BLaER1 (cell line): ENCODE measurements around the gene ZSCAN20.
A peak's percentile ranks its signal among the peaks of the same experiment; 100 is the strongest.

Experiments used
- H3K27ac ChIP-seq: shearing (Covaris generic); formaldehyde crosslinking; 2 replicates; pipeline ENCODE4 v1.8.1; 2022
- H3K27me3 ChIP-seq: shearing (Covaris generic); formaldehyde crosslinking; 2 replicates; pipeline ENCODE4 v1.8.1; 2022
- H3K36me3 ChIP-seq: shearing (Covaris generic); formaldehyde crosslinking; 2 replicates; pipeline ENCODE4 v1.8.1; 2022
- H3K4me1 ChIP-seq: shearing (Covaris generic); formaldehyde crosslinking; 2 replicates; pipeline ENCODE4 v1.8.1; 2022
- H3K4me2 ChIP-seq: shearing (Covaris generic); formaldehyde crosslinking; 2 replicates; pipeline ENCODE4 v1.8.1; 2022
- H3K4me3 ChIP-seq: shearing (Covaris generic); formaldehyde crosslinking; 2 replicates; pipeline ENCODE4 v1.8.1; 2022
- H3K9ac ChIP-seq: shearing (Covaris generic); formaldehyde crosslinking; 2 replicates; pipeline ENCODE4 v1.8.1; 2022
- H3K9me3 ChIP-seq: shearing (Covaris generic); formaldehyde crosslinking; 2 replicates; pipeline ENCODE4 v1.8.1; 2022
- H4K20me1 ChIP-seq: shearing (Covaris generic); formaldehyde crosslinking; 2 replicates; pipeline ENCODE4 v1.8.1; 2022
- Cebpa-rat ChIP-seq: shearing (Covaris generic); IDR thresholded peaks from 2 replicates; pipeline ENCODE4 v1.8.1; 2022

Gene ZSCAN20

DNA sequence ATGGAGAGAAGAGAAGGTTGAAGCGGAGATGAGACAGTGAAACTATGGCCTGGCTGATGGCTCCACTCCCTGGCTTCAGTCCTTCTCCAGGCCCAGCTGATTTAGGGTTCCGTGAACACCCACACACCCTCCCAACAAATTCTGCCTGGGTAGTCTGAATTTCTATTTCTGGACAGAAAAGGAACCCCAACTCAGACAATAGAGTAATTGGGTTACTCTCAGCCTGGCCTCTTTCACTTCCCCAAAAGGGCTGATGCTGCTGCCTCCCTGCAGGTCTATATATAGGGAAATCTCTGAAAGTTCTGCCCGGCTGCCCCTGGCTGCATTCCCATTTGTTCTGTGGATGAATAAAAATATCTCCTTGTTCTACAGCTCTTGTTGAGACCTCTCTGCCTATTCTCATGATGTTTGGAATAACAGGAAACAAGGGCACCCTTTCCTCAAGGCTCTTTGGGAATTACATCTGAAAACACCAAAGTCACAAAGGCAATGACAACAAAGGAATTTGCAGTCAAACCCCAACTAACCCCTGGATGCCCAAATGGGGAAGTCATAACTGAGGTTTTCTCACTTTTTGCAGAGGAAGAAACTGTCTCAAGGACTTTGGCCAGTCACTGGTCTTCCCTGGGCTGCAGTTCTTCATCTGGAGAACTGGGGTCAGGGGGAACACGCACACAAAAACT, 11.4 kb upstream of the ZSCAN20 start:
- Histone ChIP-seq H3K9ac (peak overlapping the region; percentile 69), H3K4me3 (peak overlapping the region; percentile 50), H3K27me3 (no peaks in the 10 kb centered on the region), H3K4me1 (peaks cover 81% of the 10 kb centered on the region), H4K20me1 (no peaks in the 10 kb centered on the region), H3K36me3 (no peaks in the 10 kb centered on the region), H3K9me3 (peaks cover 1% of the 10 kb centered on the region), H3K4me2 (peak overlapping the region; percentile 93), H3K27ac (peak overlapping the region; percentile 87)
- TF ChIP-seq Cebpa-rat, result no peak

DNA sequence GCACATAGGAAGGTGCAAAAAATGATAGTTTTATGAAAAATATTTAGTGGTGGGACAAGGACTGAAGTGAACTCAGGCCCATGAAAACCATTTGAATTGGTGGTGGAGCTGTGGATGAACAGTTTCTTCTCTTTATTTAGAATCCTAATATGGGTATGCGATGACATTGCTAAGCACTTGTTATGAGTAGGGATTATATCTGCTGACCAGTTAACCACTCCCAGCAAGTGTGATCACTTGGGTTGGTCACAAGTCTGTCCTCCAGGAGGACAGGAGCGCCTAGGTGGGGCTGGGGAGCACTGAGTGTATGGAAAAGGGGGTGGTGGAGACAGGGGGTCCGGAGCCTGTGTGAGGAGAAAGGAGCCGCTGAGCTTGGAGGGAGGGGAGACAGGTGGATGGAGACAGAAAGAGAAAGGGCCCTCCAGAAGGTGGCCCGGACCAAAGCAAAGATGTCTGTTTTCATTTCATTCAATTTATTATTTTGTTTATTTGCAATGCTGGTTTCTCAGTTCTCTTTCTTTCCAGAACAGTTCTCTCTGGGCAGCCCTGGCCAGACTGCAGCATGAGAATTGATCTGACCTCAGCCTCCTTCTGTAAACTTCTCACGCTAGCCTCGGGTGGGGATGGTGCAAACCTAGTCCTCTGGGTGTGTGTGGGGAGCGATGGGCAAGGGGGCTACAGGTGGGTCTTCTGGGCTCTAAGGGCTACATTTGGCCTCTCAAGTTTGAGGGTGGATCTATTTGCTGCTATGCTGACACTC, 9.9 kb upstream of the ZSCAN20 start:
- H3K9me3 ChIP-seq, result peaks cover 11% of the 10 kb centered on the region
- peak overlapping the region; percentile 8 for H3K9ac ChIP-seq
- peak overlapping the region; percentile 93 for H3K4me2 ChIP-seq
- no peaks in the 10 kb centered on the region for H3K36me3 ChIP-seq
- H3K27me3 ChIP-seq, result no peaks in the 10 kb centered on the region
- H3K4me3 ChIP-seq, result no peak overlapping the region
- peak overlapping the region; percentile 87 for H3K27ac ChIP-seq
- no peak for TF ChIP-seq Cebpa-rat
- peaks cover 92% of the 10 kb centered on the region for H3K4me1 ChIP-seq
- H4K20me1 ChIP-seq, result no peaks in the 10 kb centered on the region

DNA sequence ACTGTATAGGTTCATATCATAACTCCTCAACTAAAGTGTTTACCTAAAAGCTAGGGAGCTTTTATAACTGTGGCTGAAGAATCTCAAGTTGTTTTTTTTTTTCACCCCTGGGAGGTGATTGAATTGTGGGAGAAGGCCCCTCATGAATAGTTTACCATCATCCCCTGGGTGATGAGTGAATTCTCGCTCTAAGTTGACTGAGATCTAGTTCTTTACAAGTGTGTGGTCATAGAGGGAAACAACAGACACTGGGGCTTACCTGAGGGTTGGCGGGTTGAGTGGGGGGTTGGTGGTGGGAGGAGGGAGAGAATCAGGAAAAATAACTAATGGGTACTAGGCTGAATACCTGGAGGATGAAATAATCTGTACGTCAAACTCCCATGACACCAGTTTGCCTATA, 7.9 kb upstream of the ZSCAN20 start:
- H4K20me1 ChIP-seq, result no peaks in the 10 kb centered on the region
- peaks cover 11% of the 10 kb centered on the region for H3K9me3 ChIP-seq
- H3K27me3 ChIP-seq, result no peaks in the 10 kb centered on the region
- no peak for TF ChIP-seq Cebpa-rat
- no peak overlapping the region for H3K4me3 ChIP-seq
- no peak overlapping the region for H3K9ac ChIP-seq
- no peaks in the 10 kb centered on the region for H3K36me3 ChIP-seq
- H3K27ac ChIP-seq, result no peak overlapping the region
- peaks cover 100% of the 10 kb centered on the region for H3K4me1 ChIP-seq
- H3K4me2 ChIP-seq, result peak overlapping the region; percentile 93

DNA sequence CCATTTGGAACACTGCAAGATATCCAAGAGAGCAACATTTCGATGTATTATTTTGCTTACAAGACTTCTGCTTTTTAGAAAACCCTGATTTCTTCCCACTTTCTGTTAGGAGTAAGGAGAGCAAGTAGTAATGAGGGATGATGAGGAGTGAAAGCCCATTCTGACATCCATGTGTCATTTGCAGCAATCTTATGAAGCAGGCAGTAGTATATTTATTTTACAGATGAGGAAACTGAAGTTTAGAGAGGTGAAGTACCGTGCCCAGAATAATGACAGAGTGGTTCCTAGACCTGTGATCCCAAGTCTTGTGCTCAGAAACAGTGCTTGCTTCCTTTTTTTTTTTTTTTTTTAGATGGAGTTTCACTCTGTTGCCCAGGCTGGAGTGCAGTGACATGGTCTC, 7.1 kb upstream of the ZSCAN20 start:
- no peak overlapping the region for H3K9ac ChIP-seq
- peaks cover 11% of the 10 kb centered on the region for H3K9me3 ChIP-seq
- H3K4me2 ChIP-seq, result peak overlapping the region; percentile 93
- no peaks in the 10 kb centered on the region for H3K36me3 ChIP-seq
- no peaks in the 10 kb centered on the region for H3K27me3 ChIP-seq
- H3K4me3 ChIP-seq, result no peak overlapping the region
- TF ChIP-seq Cebpa-rat, result no peak
- H3K27ac ChIP-seq, result no peak overlapping the region
- peaks cover 100% of the 10 kb centered on the region for H3K4me1 ChIP-seq
- H4K20me1 ChIP-seq, result no peaks in the 10 kb centered on the region

DNA sequence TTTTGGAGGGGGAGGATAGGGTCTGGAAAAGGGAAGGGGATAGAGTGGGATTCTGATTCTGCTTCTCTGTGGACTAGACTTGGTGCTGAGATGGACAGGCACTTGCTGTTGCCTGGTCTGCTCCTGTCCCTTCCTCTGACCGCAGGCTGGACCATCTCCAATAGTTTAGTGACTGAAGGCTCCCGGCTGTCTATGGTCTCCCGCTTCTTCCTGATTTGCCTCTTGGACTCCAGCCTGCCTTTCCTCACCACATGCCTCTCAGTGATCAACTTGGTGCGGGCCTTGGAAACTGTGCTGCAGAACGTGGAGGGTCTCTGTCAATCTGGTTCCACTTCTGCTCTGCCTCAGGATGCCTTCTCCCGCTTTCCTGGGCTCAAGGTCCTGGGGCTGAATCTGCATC, 6.3 kb upstream of the ZSCAN20 start:
- Histone ChIP-seq H3K9ac (no peak overlapping the region), H3K27ac (no peak overlapping the region), H3K4me1 (peaks cover 100% of the 10 kb centered on the region), H3K4me2 (0 out of 2 replicates have a peak overlapping the region, but pooled peaks have one; percentile 79), H3K9me3 (peaks cover 11% of the 10 kb centered on the region), H3K27me3 (no peaks in the 10 kb centered on the region), H4K20me1 (no peaks in the 10 kb centered on the region), H3K4me3 (no peak overlapping the region), H3K36me3 (no peaks in the 10 kb centered on the region)
- no peak for TF ChIP-seq Cebpa-rat

DNA sequence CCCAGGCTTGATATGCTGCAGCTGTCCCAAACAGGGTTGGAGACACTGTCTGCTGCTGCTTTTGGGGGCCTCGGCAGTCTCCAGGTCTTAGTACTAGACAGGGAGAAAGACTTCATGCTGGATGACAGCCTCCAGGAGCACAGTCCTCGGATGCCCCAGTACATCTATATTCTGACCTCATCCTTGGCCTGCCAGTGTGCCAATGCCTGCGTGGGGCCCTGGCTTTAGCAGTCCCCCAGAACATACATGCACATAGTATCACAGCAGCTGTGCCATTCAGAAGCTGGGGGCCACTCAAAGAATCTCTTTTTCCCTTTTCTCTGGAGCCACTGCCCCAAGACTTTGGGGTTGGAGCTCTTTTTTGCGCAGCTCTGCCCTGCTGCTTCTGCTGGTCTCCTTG, 4.4 kb upstream of the ZSCAN20 start:
- Histone ChIP-seq H3K27ac (peak overlapping the region; percentile 66), H3K9me3 (peaks cover 11% of the 10 kb centered on the region), H3K4me2 (peak overlapping the region; percentile 79), H4K20me1 (no peaks in the 10 kb centered on the region), H3K9ac (no peak overlapping the region), H3K27me3 (no peaks in the 10 kb centered on the region), H3K4me3 (no peak overlapping the region), H3K36me3 (no peaks in the 10 kb centered on the region), H3K4me1 (peaks cover 96% of the 10 kb centered on the region)
- TF ChIP-seq Cebpa-rat, result no peak

DNA sequence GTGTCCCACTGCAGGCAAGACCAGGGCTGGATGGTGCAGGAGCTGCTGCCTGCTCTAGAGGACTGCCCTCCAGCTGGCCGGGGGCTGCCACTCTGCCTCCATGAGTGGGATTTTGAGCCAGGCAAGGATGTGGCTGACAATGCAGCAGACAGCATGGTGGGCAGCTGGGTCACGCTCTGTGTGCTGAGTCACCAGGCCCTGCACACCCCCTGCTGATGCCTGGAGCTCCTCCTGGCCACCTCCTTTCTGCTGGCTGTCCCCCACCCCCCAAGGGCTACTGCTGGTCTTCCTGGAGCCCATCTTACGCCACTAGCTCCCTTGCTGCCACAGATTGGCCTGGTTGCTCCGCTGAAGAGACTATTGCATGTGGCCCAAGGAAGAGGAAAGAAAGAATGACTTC, 3.9 kb upstream of the ZSCAN20 start:
- H3K4me1 ChIP-seq, result peaks cover 96% of the 10 kb centered on the region

DNA sequence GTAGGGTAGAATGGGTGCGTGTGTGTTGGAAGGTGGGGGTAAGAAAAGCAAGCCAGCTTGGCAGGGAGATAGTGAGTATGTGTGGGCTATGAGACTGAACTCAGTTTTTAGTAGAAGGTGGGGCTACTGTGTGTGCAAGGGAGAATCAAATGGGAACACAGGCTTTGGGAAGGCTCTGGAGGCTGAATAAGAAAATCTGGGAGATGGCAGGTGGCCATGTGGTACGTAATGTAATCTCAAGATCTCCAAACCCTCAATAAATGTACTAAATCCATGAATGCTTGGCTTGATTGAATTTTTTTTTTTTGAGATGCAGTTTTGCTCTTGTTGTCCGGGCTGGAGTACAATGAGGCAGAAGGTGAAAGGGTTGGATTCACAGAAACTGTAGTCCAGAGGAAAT, 3.5 kb upstream of the ZSCAN20 start:
- Histone ChIP-seq H3K27ac (peak overlapping the region; percentile 66), H3K4me2 (peak overlapping the region; percentile 79), H3K4me1 (peaks cover 91% of the 10 kb centered on the region), H3K36me3 (no peaks in the 10 kb centered on the region), H3K4me3 (no peak overlapping the region), H3K9me3 (peaks cover 11% of the 10 kb centered on the region), H4K20me1 (no peaks in the 10 kb centered on the region), H3K9ac (peak overlapping the region; percentile 28; the same call in 1 of the 2 replicates), H3K27me3 (no peaks in the 10 kb centered on the region)
- TF ChIP-seq Cebpa-rat, result no peak

More for the DNA sequence above, 3.9 kb upstream of the ZSCAN20 start:
- TF ChIP-seq Cebpa-rat, result no peak
- Histone ChIP-seq H3K9ac (0 out of 2 replicates have a peak overlapping the region, but pooled peaks have one; percentile 9), H3K27me3 (no peaks in the 10 kb centered on the region), H4K20me1 (no peaks in the 10 kb centered on the region), H3K27ac (peak overlapping the region; percentile 66), H3K4me2 (peak overlapping the region; percentile 79), H3K36me3 (no peaks in the 10 kb centered on the region), H3K9me3 (peaks cover 11% of the 10 kb centered on the region), H3K4me3 (no peak overlapping the region)

DNA sequence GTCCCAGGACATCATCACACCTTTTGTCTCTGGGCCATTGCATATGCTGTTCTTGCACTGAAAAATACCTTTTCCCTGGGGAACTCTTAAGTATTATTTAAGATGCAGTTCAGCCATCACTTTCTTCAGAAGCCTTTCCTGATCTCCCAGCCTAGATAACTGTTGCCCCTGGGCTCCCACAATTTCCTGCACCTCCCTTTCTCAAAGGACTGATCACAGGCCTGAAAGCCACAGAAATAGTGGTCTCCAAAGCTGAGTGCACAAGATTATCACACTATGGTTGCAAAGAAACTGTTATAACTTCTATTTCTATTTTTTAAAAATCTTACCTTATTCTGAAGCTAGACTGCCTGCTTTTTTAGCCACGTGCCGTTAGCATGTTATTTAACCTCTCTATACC, 2.8 kb upstream of the ZSCAN20 start:
- no peak for TF ChIP-seq Cebpa-rat
- H4K20me1 ChIP-seq, result no peaks in the 10 kb centered on the region
- H3K27me3 ChIP-seq, result no peaks in the 10 kb centered on the region
- H3K27ac ChIP-seq, result peak overlapping the region; percentile 45
- no peaks in the 10 kb centered on the region for H3K36me3 ChIP-seq
- H3K4me2 ChIP-seq, result peak overlapping the region; percentile 79
- peak overlapping the region; percentile 28 for H3K9ac ChIP-seq
- H3K9me3 ChIP-seq, result peaks cover 11% of the 10 kb centered on the region
- H3K4me1 ChIP-seq, result peaks cover 84% of the 10 kb centered on the region
- H3K4me3 ChIP-seq, result no peak overlapping the region

DNA sequence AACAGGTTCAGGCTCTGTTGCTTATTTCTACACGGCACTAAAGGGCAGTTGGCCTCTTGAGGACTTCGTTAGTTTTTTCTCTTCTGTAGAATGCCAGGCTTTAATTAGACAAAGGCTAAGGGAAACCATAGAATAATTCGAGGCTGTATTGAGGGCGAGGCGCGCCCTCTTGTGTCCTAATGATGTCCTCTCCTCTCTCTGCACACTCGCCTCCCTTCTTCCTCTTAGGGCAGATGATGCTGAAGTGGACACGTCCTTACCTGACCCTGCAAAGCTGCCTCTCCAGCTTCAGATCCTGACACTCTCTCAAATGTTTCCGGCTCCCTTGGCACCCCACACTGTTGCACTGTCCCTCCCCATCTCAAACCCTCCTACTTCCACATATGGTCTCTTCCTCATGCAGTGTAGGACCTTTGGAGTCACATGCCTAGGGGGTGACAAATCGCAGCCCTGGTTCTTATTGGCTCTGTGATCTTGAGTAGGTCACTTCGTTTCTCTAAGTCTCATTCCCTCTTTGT, 1.9 kb upstream of the ZSCAN20 start:
- Histone ChIP-seq H4K20me1 (no peaks in the 10 kb centered on the region), H3K4me3 (no peak overlapping the region), H3K27ac (peak overlapping the region; percentile 45; the same call in 1 of the 2 replicates), H3K27me3 (no peaks in the 10 kb centered on the region), H3K4me2 (peak overlapping the region; percentile 79), H3K9me3 (peaks cover 11% of the 10 kb centered on the region), H3K4me1 (peaks cover 76% of the 10 kb centered on the region), H3K9ac (peak overlapping the region; percentile 28; the same call in 1 of the 2 replicates), H3K36me3 (no peaks in the 10 kb centered on the region)
- no peak for TF ChIP-seq Cebpa-rat
